HG03442 (cell line): Measurements from ENCODE around the gene ATP9A.
"Not testable (repeated sequence)": the region's sequence is repeated elsewhere in the genome, so short reads cannot be mapped to it uniquely, and the experiment has no call there.

Source experiments
- ATAC-seq: cut with Tn5 transposase; IDR thresholded peaks from one replicate; pipeline ENCODE4 v1.9.1; 2021; ENCODE audit warnings: mild to moderate bottlenecking, moderate library complexity; ENCODE audit not compliant: unreplicated experiment

Gene ATP9A

GRCh38 chr20:51753220-51753619 lies 15.0 kb downstream of the ATP9A start:
- ATAC-seq: not testable (repeated sequence)

- ATAC-seq: no peak
Observed at GRCh38 chr20:51752343-51752951, 15.7 kb downstream of the ATP9A start.

GRCh38 chr20:51750770-51751388 lies 17.3 kb downstream of the ATP9A start:
- peak; percentile 6 for ATAC-seq

GRCh38 chr20:51750037-51750769 lies 18.0 kb downstream of the ATP9A start:
- peak; percentile 76 for ATAC-seq

GRCh38 chr20:51749674-51750036 lies 18.5 kb downstream of the ATP9A start:
- ATAC-seq: no peak

- ATAC-seq: no peak
Observed at GRCh38 chr20:51747182-51747911, 20.8 kb downstream of the ATP9A start.

- no peak for ATAC-seq
Observed at GRCh38 chr20:51745804-51746203, 22.4 kb downstream of the ATP9A start.

- ATAC-seq: no peak
Observed at GRCh38 chr20:51740838-51741237, 27.4 kb downstream of the ATP9A start.

- ATAC-seq: not testable (repeated sequence)
Observed at GRCh38 chr20:51740308-51740707, 27.9 kb downstream of the ATP9A start.

- ATAC-seq: no peak
Observed at GRCh38 chr20:51739722-51740249, 28.4 kb downstream of the ATP9A start.

- no peak for ATAC-seq
Observed at GRCh38 chr20:51738877-51739447, 29.2 kb downstream of the ATP9A start.

GRCh38 chr20:51738261-51738660 lies 29.9 kb downstream of the ATP9A start:
- not testable (repeated sequence) for ATAC-seq

- no peak for ATAC-seq
Observed at GRCh38 chr20:51736947-51737346, 31.2 kb downstream of the ATP9A start.

- ATAC-seq: no peak
Observed at GRCh38 chr20:51735728-51736600, 32.2 kb downstream of the ATP9A start.

GRCh38 chr20:51734876-51735720 lies 33.1 kb downstream of the ATP9A start:
- no peak for ATAC-seq

- ATAC-seq: no peak
Observed at GRCh38 chr20:51733070-51733469, 35.1 kb downstream of the ATP9A start.

- ATAC-seq: no peak
Observed at GRCh38 chr20:51732096-51732791, 35.9 kb downstream of the ATP9A start.

GRCh38 chr20:51731731-51732095 lies 36.5 kb downstream of the ATP9A start:
- no peak for ATAC-seq

GRCh38 chr20:51729771-51730170 lies 38.4 kb downstream of the ATP9A start:
- ATAC-seq: no peak
